ENCODE results near the gene CDC25B. TPM values are rescaled to one million over a fixed set of nuclear protein-coding genes. Genes with fewer than 3 reads are reported as not detected.

Gene CDC25B
- total and polyA plus RNA-seq, 2 of the 8 experiments (the other 6 are each of a cell fraction or from before 2014, with no cell fraction given), result 21.7 to 31.2 TPM

- TF ChIP-seq HDAC2 (IDR thresholded peaks at IDR 0.05; ENCODE audit: borderline replicate concordance in 1 of 2, low read depth in 2 of 2, low read length in 2 of 2) (0 out of 4 replicates have a peak, but pooled peaks of 1 of the 2 experiments have one; percentile 57), SP2 (IDR thresholded peaks at IDR 0.05; ENCODE audit: low read length) (no peak), KDM1A (IDR thresholded peaks at IDR 0.05; ENCODE audit: borderline replicate concordance, low read length) (no peak), YY1 (IDR thresholded peaks at IDR 0.05; ENCODE audit: low read depth, low read length) (peak; percentile 69; the same call in 1 of the 2 replicates), POLR2A (IDR thresholded peaks at IDR 0.05; ENCODE audit: control extremely low read depth in 1 of 2, low read depth in 2 of 2, low read length in 2 of 2) (peak in 1 of 2 experiments; percentile 17; a peak in 1 of 3 replicates), CHD2 (IDR thresholded peaks at IDR 0.05; ENCODE audit: low read length) (no peak), USF2 (IDR thresholded peaks at IDR 0.05; ENCODE audit: low read length) (no peak), RAD21 (IDR thresholded peaks at IDR 0.05 in 1 of 2, conservative IDR thresholded peaks at IDR 0.05 in 1 of 2; ENCODE audit: low read depth in 2 of 2, low read length in 2 of 2) (peak; percentile 54 to 72; a peak in 3 of 4 replicates)
Observed at GRCh38 chr20:3749689-3750531, 46.2 kb upstream of the CDC25B start (continued).

All from H1 (cell line).